Activated T-cell treated with anti-CD3 and anti-CD28 coated beads, Interleukin-2, amount 50 U/mL, for 4 hours (primary cell): ENCODE data around the gene ACSL1. TPM values are rescaled to one million over a fixed set of nuclear protein-coding genes. Genes with fewer than 3 reads are reported as not detected.
"Not testable (repeated sequence)": the region's sequence is repeated elsewhere in the genome, so short reads cannot be mapped to it uniquely, and the experiment has no call there.

Source experiments
- ATAC-seq, 2 donors: fragments of 200-7000 bp; cut with Tn5 transposase; one replicate each; pipeline ENCODE4 v1.10.0; 2021
- DNase-seq: peaks from one replicate; pipeline ENCODE4 v3.0.0-alpha.2; 2020
- H3K27me3 Mint-ChIP-seq: one replicate; pipeline ENCODE4 v1.8.0; 2021; ENCODE audit warnings: low read depth, mixed read lengths
- H3K36me3 Mint-ChIP-seq: one replicate; pipeline ENCODE4 v1.8.0; 2022; ENCODE audit warnings: mixed read lengths; ENCODE audit not compliant: insufficient read depth
- H3K4me1 Mint-ChIP-seq: one replicate; pipeline ENCODE4 v1.8.0; 2021; ENCODE audit warnings: low read depth, mixed read lengths
- H3K4me3 Mint-ChIP-seq: one replicate; pipeline ENCODE4 v1.8.0; 2021; ENCODE audit warnings: mild to moderate bottlenecking, moderate library complexity, mixed read lengths
- H3K9me3 Mint-ChIP-seq: one replicate; pipeline ENCODE4 v1.8.0; 2021; ENCODE audit warnings: mixed read lengths
- total RNA-seq, 3 donors: library from RNA; stranded (reverse); gene quantifications; one replicate each; pipeline ENCODE4 v1.2.1, GENCODE V29; 2021

Gene ACSL1
- total RNA-seq, 3 donors from 2014 or later = 24.2 to 28.3 (median 28.1) TPM

DNA sequence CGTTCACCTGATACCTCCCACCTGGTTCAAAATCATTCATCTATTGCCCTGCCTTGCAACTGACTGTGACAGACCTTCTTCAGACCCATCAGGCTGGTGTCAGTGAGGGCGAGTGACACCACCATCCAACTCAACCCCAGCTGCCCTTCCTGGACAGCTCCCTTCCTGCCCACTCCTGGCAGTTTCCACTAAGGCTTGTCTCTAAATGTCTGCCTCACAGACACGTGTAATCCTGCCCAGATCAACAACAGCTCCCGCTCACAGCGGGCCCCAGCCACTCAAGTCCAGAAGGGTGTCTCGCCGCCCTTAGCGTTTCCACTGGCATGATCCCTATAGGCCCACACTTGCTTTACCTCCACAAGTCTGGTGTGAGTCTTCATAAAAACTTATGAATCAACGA lies 28.9 kb downstream of the ACSL1 start:
- ATAC-seq = no peak
- peaks cover 18% of the 10 kb centered on the region for H3K4me1 Mint-ChIP-seq
- no peak overlapping the region for H3K4me3 Mint-ChIP-seq

DNA sequence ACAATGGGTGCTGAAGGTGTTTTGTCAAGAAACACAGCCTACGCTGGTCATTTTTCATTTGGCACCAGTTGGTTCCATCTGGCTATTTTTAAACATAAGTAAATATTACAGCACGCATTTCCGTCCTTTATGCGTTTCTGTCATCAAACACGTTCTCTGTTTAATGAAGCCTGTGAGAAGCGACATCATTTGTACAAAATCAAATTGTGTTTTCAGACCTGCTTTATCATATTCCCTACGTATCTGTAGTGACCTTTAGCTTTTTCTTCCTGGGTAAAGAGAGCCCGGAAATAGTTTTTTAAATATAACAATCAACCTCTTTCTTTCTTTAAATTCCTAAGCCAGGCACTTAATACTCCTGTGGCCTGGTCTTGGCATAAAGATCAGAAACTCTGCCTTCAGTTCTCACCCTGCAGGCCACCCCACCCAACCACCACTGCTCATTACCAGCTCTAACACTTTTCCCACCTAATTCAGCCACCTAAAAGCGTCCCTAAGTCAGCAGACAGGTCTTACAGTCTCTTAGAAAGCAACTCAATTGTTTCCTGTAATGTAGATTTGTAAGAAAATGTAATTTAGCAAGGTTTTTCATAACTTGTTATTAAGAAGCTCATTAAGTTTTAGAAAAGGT lies 30.4 kb downstream of the ACSL1 start:
- H3K27me3 Mint-ChIP-seq = no peaks in the 10 kb centered on the region

More for the DNA sequence above, 28.9 kb downstream of the ACSL1 start:
- Mint-ChIP-seq H3K27me3 (no peaks in the 10 kb centered on the region), H3K36me3 (peaks cover 17% of the 10 kb centered on the region), H3K9me3 (no peaks in the 10 kb centered on the region)
- no peak for DNase-seq

GRCh38 chr4:184794470-184794869 lies 31.3 kb downstream of the ACSL1 start:
- Mint-ChIP-seq H3K27me3 (no peaks in the 10 kb centered on the region), H3K9me3 (no peaks in the 10 kb centered on the region), H3K4me3 (no peak overlapping the region), H3K4me1 (peaks cover 20% of the 10 kb centered on the region), H3K36me3 (peaks cover 22% of the 10 kb centered on the region)
- no peak for DNase-seq
- no peak for ATAC-seq

More for the DNA sequence above, 30.4 kb downstream of the ACSL1 start:
- Mint-ChIP-seq H3K4me3 (no peak overlapping the region), H3K4me1 (peaks cover 20% of the 10 kb centered on the region), H3K36me3 (peaks cover 19% of the 10 kb centered on the region), H3K9me3 (no peaks in the 10 kb centered on the region)
- ATAC-seq (no peak), DNase-seq (no peak)

- no peak overlapping the region for H3K4me3 Mint-ChIP-seq
- DNase-seq (no peak), ATAC-seq (no peak)
- H3K4me1 Mint-ChIP-seq = peaks cover 20% of the 10 kb centered on the region
- no peaks in the 10 kb centered on the region for H3K27me3 Mint-ChIP-seq
- H3K36me3 Mint-ChIP-seq = peaks cover 24% of the 10 kb centered on the region
- no peaks in the 10 kb centered on the region for H3K9me3 Mint-ChIP-seq
These were observed 31.9 kb downstream of the ACSL1 start for GRCh38 chr4:184793735-184794355.

- ATAC-seq (peak; percentile 97 to 99), DNase-seq (peak; percentile 51)
- peaks cover 20% of the 10 kb centered on the region for H3K4me1 Mint-ChIP-seq
- H3K4me3 Mint-ChIP-seq = no peak overlapping the region
- no peaks in the 10 kb centered on the region for H3K27me3 Mint-ChIP-seq
- peaks cover 24% of the 10 kb centered on the region for H3K36me3 Mint-ChIP-seq
- H3K9me3 Mint-ChIP-seq = no peaks in the 10 kb centered on the region
These were observed 32.7 kb downstream of the ACSL1 start for GRCh38 chr4:184792950-184793555.

DNA sequence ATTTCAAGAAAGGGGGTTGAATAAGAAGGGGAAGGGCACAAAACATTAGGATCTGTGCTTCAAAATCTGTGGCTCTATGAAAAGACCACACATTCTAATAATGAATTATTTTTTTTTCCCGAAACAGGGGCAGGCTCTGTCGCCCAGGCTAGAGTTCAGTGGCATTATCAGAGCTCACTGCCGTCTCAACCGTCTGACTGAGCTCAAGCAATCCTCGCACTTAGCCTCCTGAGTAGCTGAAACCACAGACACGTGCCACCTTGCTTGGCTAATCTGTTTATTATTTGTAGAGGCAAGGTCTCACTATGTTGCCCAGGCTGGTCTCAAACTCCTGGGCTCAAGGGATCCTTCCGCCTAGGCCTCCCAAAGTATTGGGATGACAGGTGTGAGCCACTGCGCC lies 33.4 kb downstream of the ACSL1 start:
- no peaks in the 10 kb centered on the region for H3K9me3 Mint-ChIP-seq
- DNase-seq (no peak), ATAC-seq (no peak)
- no peaks in the 10 kb centered on the region for H3K27me3 Mint-ChIP-seq
- peaks cover 19% of the 10 kb centered on the region for H3K36me3 Mint-ChIP-seq
- H3K4me3 Mint-ChIP-seq = no peak overlapping the region
- peaks cover 20% of the 10 kb centered on the region for H3K4me1 Mint-ChIP-seq

DNA sequence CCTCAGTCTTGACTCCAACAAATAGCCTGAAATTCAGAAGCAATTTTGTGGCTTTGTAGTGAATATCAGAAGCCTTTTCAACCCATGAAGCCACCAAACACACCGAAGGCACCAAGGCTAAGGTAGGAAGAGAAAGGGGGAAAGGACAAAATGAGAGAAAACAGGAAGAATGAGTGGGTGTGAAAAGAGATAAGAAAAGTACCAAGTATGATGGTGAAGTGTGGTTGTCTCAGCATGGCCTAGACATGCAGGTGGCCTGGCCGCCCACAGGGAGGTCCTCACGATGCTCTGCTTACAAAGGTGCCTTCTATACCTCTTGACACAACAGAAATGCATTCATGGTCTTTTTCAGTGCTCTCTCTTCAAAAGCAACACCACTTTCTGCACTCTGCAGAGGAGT lies 34.9 kb downstream of the ACSL1 start:
- H3K36me3 Mint-ChIP-seq = peaks cover 19% of the 10 kb centered on the region
- peaks cover 20% of the 10 kb centered on the region for H3K4me1 Mint-ChIP-seq
- no peak for DNase-seq

GRCh38 chr4:184787766-184788503 lies 37.8 kb downstream of the ACSL1 start:
- Mint-ChIP-seq H3K4me3 (no peak overlapping the region), H3K4me1 (peaks cover 13% of the 10 kb centered on the region), H3K36me3 (peaks cover 27% of the 10 kb centered on the region), H3K27me3 (no peaks in the 10 kb centered on the region), H3K9me3 (no peaks in the 10 kb centered on the region)
- ATAC-seq (no peak), DNase-seq (no peak)

More for the DNA sequence above, 34.9 kb downstream of the ACSL1 start:
- Mint-ChIP-seq H3K9me3 (no peaks in the 10 kb centered on the region), H3K4me3 (no peak overlapping the region), H3K27me3 (no peaks in the 10 kb centered on the region)
- no peak for ATAC-seq

GRCh38 chr4:184785813-184786212 lies 40.0 kb downstream of the ACSL1 start:
- no peaks in the 10 kb centered on the region for H3K27me3 Mint-ChIP-seq
- H3K9me3 Mint-ChIP-seq = no peaks in the 10 kb centered on the region
- ATAC-seq = no peak
- no peak overlapping the region for H3K4me3 Mint-ChIP-seq
- no peak for DNase-seq
- H3K4me1 Mint-ChIP-seq = peaks cover 2% of the 10 kb centered on the region
- H3K36me3 Mint-ChIP-seq = peaks cover 32% of the 10 kb centered on the region

GRCh38 chr4:184784628-184785257 lies 41.0 kb downstream of the ACSL1 start:
- Mint-ChIP-seq H3K4me1 (peaks cover 2% of the 10 kb centered on the region), H3K9me3 (no peaks in the 10 kb centered on the region), H3K27me3 (no peaks in the 10 kb centered on the region), H3K4me3 (no peak overlapping the region), H3K36me3 (peaks cover 32% of the 10 kb centered on the region)
- ATAC-seq (no peak), DNase-seq (no peak)

DNA sequence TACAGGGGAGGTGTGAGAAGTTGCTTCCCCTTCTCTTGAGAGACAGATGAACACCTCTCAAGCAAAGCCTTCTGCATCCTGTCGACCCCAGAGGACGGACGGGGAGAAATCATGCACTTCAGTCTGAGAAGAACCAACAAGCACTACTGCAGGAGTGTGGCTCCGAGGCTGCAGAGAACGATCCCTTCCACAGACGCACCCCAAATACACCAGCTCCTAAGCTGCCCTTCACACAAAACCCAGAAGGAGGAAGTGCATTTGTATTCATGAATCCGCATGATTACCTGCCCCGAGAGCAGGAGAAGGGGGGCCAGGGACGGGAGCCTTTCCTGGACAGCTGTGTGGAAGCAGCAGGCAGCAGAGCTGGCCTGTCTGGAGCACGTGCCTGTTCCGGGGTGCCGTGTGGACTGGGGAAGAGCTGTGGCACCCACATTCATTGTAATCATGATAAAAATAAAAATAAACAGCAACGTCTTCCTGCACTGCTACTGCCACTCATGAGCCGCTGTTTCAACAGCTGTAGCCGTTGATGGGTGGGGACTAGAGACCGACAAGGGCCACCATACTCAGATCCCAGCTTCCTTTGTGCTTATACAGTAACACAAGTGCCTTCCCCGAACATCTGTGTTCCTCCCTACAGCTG lies 42.9 kb downstream of the ACSL1 start:
- Mint-ChIP-seq H3K9me3 (no peaks in the 10 kb centered on the region), H3K4me3 (peak overlapping the region; percentile 14), H3K4me1 (peaks cover 2% of the 10 kb centered on the region), H3K36me3 (peaks cover 30% of the 10 kb centered on the region), H3K27me3 (no peaks in the 10 kb centered on the region)
- DNase-seq (no peak), ATAC-seq (peak; percentile 14 to 32)

DNA sequence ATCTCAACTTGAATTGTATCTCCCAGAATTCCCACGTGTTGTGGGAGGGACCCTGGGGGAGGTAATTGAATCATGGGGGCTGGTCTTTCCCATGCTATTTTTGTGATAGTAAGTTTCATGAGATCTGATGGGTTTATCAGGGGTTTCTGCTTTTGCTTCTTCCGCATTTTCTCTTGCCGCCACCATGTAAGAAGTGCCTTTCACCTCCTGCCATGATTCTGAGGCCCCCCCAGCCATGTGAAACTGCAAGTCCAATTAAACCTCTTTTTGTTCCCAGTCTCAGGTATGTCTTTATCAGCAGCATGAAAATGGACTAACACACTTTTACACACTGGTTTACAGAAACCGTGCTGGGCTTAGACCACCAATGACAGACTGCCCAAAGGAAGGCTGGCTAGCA lies 46.6 kb downstream of the ACSL1 start:
- not testable (repeated sequence) for H3K4me1 Mint-ChIP-seq, H3K9me3 Mint-ChIP-seq, DNase-seq, H3K4me3 Mint-ChIP-seq, H3K27me3 Mint-ChIP-seq, ATAC-seq
- peaks cover 25% of the 10 kb centered on the region for H3K36me3 Mint-ChIP-seq

DNA sequence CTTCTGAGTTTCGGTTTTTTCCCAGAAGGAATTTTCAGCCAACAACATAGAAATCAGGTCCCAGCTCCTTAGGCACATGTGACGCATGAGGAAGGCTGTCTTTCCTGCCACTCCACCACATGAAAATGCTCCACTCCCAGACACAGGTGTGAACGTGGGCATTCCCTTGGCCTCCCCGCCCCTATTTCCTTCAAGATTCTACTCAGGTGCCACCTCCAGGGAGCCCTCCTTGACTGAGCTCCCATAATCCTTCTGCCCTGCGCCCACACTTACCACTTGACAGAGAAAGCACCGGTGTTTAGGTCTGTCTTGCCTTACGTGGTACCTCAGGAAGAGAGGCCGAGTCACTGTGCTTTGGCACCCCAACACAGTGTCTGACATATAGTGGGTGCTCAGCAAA lies 47.4 kb downstream of the ACSL1 start:
- no peaks in the 10 kb centered on the region for H3K27me3 Mint-ChIP-seq
- ATAC-seq (no peak), DNase-seq (no peak)
- peaks cover 24% of the 10 kb centered on the region for H3K36me3 Mint-ChIP-seq
- H3K4me3 Mint-ChIP-seq = no peak overlapping the region
- no peaks in the 10 kb centered on the region for H3K9me3 Mint-ChIP-seq
- H3K4me1 Mint-ChIP-seq = peaks cover 2% of the 10 kb centered on the region

GRCh38 chr4:184776821-184777220 lies 48.9 kb downstream of the ACSL1 start:
- DNase-seq (no peak), ATAC-seq (no peak)
- Mint-ChIP-seq H3K4me3 (no peak overlapping the region), H3K4me1 (no peaks in the 10 kb centered on the region), H3K27me3 (no peaks in the 10 kb centered on the region), H3K36me3 (peaks cover 16% of the 10 kb centered on the region), H3K9me3 (no peaks in the 10 kb centered on the region)
